RKO (cell line): ENCODE measurements around the gene TRMT61A.

ENCODE experiments used
- DNase-seq: peaks from one replicate; pipeline ENCODE4 v3.0.0-alpha.2; 2016; ENCODE audit warnings: low spot score

The TRMT61A gene

DNA sequence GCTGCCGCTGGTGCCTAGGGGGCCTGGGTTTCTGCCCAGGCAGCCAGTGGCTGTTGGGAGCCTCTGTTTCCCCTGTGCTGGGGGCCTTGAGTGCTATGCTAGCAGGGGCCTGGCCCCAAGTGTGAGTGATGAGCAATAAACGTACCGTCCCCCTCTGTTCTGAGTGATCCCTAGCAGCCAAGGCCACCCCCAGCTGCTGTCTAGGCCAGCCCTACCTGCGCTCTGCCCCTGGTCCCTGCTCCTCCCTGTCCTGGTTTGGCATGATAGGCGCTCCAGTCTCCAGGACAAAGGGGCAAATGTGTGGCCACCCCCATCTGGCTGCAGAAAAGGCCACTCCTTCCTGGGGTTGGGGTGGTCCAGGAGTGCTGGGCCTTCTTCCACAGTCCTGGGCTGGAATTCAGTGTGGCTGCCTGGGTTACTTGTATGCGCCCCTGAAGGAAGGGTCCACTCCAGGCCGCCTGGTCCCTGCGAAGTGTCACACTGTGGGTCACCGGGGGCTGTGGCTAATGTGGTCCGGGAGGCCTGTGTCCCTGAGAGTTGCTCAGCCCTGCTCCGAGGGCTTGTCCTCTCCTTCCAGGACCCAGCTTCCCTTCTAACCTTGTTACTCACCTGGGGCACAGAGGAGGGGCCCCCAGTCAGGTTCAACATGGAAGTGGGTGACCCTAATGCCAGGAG, 7.0 kb downstream of the TRMT61A start:
- DNase-seq: no peak

DNA sequence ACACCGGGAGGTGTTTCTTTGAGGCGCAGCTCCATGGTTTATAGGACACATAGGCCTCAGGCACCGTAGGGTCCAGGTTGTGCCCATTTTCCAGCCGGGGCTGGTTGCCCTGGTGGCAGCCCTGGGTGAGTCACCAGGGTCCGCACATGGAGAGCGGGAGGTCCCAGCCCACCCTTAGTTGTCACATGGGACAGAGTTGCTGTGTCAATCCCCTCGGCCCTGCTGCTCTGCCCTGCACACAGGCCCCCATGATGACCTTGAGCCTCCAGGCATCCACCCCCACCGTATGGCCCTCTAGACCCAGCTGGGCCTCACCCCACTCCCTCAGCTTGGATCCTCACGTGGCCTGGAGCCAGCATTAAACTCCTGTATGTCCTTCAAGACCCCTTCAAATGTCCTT, 7.7 kb downstream of the TRMT61A start:
- DNase-seq: no peak

DNA sequence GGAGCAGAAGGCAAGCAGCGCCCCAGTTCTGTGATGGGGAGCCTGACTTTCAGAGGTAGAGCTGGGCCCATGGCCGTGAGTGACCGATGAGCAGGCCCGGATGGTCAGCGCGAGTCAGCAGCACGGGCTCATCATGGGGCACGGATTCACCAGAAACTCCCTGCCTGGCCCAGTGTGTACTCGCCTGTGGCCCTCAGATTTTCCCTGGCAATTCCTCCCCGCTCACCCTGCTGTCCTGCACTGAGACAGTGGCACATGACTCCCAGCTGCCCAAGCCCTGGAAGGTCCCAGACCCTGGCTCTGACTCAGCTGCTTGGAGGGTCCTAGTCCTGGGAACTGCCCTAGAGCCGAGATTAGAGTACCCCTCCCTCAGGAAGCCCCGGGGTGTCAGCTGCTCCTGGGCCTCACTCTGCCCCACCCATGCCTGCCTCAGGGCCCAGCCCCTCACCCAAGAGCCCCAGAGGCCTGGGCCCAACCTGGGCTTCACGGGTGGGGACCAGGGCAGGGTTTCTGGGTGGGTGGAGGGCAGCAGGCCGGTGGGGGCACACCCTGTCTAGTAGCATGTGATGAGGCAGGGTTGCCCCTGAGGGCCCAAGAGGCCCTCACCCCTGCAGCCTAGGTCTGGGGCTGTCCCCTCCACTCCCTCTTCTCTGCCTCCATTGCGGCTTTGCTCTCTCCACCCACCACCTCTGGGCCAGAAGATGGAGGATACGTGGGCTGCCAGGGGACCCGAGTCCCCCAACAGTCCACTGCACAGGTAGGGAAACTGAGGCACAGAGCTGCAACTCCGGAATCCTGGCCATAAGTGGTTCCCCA, 8.4 kb downstream of the TRMT61A start:
- DNase-seq: peak; percentile 57

DNA sequence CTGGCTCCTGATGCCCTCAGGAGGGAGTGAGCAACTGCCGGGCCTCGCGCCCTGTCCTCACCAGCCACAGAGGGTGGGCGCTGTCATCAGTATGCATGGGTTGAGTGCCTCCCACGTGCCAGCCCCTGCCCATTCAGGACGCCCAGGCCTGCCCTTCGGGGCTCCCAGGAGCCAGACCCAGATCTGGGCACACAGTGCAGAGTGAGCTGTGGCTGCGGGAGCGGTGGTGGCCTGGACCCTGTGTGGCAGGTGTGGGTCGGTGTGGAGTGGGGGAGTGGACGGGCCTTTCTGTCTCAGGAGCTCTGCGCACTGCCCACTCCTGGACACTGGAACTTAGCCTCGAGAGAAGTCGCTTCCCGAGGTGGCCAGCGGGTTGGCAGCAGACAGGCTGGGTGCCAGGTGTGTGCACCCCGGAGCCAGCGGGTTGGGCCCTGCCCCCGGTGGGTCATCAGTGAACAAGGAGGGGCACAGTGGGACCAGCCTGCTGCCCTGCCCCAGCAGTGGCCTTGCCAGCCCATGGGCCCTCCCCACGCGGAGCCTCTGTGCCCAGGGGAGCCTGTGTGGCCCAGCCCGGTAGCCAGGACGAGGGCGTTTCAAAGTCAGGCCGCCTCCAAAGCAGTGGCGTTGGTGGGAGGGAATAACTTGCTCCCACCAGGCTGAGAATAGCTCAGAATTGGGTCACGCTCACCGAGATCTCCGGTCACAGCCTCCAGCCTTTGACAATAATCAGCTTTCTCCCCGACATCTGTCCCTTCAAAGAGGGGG, 9.5 kb downstream of the TRMT61A start:
- no peak for DNase-seq

DNA sequence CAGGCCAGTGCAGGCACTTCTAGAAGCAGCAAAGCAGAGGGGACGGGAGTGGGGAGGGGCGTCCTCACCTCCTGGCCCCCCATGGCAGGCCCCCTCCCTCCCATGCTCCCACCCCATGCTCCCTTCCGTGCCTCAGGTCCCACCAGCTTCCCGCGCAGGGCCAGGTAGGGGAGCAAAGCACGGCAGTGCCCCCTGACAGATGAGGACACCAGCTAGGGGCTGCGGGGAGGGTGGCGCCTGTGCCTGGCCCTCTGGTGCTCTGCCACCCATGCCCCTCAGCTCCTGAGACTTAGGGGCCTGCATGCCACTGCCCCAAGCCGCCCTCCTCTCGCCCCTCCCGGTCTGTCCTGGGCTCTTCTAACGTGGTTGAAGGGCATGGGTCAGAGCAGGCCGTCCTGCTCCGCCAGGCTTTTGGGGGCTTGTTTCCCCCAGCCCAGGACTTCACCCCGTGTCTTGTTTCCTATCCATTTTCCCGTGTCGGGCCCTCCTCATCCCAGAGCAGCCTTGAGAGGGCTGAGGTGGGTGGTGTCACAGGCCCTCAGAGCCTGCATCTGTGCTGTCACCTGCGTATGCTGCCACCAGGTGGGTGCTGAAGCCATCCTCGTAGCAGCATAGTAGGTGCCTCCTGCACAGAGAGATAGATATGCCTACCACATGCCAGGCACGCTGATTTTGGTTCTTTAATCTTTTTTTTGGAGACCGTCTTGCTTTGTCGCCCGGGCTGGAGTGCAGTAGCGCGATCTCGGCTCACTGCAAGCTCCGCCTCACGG, 10.2 kb downstream of the TRMT61A start:
- no peak for DNase-seq

DNA sequence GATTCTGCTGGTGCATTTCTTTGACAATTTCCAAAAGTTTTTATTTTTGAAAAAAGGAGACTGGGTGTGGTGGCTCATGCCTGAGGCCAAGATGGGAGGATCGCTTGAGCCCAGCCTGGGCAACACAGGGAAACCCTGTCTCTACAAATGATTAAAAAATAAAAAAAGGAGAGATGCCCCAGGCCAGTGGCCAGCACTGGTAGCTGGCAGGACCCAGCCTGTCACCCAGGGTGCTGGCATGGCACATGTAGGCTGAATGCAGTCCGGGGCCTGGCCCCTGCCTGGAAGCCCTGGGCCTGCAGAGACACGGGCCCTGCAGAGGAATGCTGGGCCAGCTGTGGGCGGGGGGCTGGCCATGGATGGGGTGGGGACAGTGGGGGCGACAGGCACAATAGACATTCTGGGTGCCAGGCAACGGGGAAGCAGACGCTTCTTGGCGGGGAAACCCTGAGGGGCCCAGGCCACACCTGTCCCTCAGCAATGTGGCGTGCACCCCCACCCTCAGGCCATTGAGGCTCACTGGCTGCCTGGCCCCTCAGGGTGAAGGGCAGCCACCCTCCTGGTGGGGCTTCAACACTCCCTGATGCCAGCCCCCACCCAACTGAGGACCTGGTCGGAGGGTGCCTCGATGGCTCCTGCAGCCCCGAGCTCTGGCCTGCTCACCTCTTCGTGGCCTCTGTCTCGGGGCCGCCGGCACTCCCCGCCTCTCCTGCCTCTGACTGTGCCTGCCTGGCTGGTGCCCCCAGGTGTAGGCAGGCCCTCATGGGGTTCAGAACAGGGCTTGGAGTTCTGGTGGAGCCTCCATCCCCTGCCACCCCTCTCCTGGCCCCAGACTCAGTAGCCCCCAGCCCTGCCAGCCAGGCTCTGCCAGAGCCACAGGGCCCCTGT, 12.1 kb downstream of the TRMT61A start:
- no peak for DNase-seq

DNA sequence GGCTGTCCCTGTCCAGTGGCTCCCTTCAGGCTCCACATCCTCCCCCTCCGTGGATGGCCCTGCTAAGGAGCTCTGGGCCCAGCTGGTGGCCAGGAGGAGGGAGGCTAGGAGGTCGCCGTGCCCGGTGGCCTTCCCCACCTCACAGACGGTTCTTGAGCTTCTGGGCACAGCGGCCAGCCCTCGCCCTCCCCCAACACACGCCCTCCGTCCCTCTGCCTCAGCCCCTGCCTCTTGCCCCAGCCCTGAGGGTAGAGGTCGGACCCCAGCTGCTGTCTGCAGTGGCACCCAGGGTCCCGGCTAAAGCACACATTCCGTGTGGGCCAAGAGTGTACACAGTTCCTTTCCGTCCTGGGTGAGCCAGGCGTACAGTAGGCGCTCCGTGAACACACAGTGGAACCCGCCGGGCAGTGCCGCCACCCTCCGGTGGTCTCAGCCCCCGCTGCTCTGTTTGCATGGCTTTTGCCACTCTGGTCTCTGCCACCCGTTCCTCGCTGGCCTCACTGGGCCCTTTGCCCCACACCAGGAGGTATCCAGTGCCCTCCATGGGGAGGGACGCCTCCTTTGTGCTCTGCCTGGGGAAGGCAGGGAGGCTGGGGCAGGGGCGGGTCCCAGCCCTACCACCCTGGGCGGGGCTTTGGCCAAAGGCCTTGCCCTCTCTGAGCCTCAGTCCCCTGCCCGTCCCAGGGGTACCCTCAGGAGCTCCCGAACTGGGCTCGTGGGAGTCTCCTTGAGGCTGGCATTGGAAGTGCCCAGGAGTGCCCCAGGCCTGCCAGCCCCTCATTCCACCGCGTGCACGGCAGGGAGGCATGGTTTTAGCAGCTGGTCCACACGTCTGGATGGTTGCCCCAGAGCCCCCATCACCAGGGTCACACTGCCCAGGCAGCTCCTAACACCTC, 13.0 kb downstream of the TRMT61A start:
- no peak for DNase-seq

DNA sequence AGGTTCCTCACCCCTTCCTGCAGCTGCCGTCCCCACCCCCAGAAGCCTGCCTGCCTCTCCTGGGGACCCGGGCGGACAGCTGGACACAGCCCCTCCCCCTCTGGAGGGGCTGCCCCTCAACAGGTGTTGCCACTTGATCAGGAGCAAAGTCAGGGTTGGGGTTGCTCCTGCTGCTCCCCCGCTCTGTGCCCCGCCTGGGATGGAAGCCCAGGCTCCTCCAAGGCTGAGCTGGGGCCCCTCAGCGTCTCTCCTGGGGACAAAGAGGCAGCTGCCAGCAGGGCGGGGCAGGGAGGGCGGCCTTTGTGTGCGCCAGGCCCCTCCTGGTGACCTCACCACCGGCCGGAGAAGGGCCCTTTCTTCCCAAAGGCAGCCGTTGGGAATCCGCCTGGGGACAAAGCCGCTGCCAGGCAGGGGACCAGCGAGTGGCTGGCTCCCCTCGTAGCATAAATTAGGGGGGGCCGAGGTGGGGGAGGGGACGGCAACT, 13.7 kb downstream of the TRMT61A start:
- no peak for DNase-seq

GRCh38 chr14:103543140-103543539, 14.1 kb downstream of the TRMT61A start:
- DNase-seq: no peak

DNA sequence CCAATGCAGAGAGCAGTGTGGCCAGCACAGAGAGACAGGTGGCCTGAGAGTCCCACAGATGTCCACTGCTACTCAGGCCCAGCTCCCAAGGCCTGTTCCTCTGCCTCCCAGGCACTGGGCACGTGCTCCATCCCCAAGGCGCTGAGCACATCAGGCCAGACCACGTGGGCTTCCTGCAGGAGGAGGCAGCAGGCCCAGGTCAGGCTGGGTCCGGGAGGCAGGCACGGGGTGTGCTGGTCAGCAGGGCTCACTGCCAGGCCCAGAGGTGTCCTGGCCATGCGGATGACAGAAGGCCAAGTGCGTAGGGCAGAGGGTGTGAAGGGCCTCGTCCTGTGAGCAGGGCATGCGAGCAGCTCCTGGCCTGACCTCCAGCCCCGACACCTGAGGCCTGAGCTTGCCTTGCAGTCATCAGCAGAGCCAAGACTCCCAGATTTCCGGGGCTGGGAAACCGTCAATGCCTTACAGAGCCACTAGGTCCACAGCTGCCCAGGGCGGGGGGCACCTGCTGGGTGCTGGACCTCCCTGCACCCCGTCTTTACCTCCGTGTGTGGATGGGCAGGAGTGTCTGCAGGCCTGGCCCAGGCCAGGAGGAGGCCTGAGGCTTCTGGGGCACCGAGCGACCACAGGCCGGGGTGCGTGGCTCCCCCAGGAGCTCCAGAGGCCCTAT, 14.9 kb downstream of the TRMT61A start:
- no peak for DNase-seq

GRCh38 chr14:103544388-103545218, 15.6 kb downstream of the TRMT61A start:
- no peak for DNase-seq

DNA sequence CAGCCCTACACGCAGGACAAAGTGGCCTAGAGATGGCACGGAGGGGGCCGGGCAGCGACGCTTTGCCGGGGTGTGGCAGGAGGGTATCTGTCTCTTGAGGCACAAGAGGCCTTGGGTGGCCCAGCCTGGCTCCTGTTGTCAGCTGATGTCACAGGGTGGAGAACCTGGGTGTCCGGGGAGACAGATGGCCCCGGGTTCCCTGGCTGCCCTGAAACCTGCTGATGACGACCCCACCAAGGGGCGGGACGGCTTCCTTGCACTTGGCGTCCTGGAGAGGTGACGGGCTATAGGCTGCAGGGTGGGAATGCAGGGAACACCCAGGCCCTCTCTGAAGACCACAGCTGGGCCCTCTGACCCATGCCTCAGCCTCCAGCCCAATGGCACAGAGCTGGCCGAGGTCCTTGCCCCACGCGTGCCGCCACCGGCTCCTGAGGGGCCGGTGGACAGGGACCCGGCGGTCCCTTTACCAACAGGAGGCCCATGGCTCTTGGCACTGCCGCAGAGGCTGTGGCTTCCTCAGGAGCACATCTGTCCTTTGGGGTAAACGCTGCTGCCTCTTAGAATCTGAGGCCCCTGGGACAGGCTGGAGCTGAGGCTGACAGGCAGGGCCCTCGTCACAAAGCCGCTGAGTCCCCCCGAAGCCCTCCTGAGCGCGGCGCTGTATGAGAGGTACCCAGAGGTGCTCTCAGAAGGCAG, 16.4 kb downstream of the TRMT61A start:
- DNase-seq: no peak

DNA sequence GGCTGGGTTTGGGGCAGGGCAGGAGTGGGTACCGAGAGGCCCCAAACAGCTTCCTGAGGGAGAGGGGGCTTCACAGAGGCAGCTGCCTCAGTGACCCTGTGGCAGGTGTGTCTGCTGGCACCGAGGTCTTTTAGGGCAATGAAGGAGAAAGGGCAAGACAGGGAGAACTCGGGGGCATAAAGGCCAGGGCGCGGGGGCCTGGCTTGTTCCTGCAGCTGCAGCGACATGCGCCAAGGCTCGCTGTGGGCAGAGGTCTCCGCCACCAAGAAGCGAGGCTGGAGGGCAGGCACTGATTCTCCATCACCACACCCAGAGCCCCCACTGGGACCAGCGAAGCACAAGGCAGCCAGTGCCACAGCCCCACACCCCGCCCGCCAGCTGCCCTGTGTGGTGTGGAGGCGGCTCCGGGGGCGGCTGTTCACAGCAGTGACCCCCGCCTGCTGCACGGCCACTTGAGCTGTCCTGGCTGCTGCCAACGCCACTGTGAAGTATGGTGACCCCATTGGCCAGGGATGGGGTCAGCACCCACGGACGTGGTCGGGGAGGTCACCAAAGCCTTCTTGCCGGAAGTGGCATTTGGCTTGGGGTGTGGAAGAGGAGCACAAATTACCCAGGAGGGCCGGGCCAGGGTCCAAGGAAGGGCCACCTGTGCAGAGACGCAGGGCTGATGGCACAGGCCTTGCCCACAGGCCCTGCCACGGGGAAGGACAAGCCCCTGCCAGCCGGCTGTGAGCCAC, 17.1 kb downstream of the TRMT61A start:
- no peak for DNase-seq

GRCh38 chr14:103546652-103547454, 17.9 kb downstream of the TRMT61A start:
- no peak for DNase-seq

- no peak for DNase-seq
Observed at GRCh38 chr14:103547455-103547940, 18.5 kb downstream of the TRMT61A start.

- DNase-seq: no peak
Observed at GRCh38 chr14:103547941-103548462, 19.0 kb downstream of the TRMT61A start.
